H9 (cell line): Measurements from ENCODE around the gene SORCS2. TPM values are rescaled to one million over a fixed set of nuclear protein-coding genes. Genes with fewer than 3 reads are reported as not detected.

ENCODE experiments used
- DNase-seq: peaks from one replicate; pipeline ENCODE4 v3.0.0-alpha.2; 2017
- H2AFZ ChIP-seq: one replicate; pipeline ENCODE4 v1.6.1; 2013; ENCODE audit warnings: mild to moderate bottlenecking, low read length, control low read depth, moderate library complexity
- H2AK5ac ChIP-seq: 2 replicates; pipeline ENCODE4 v1.6.1; 2013; ENCODE audit warnings: low read length, control low read depth, mixed read lengths; ENCODE audit not compliant: insufficient read length
- H2BK120ac ChIP-seq: one replicate; pipeline ENCODE4 v1.6.1; 2013; ENCODE audit warnings: low read depth, mild to moderate bottlenecking, low read length, control low read depth, inconsistent platforms; ENCODE audit not compliant: poor library complexity, severe bottlenecking
- H2BK12ac ChIP-seq: 2 replicates; pipeline ENCODE4 v1.6.1; 2013; ENCODE audit warnings: low read length, control low read depth, mixed read lengths, low read depth; ENCODE audit not compliant: insufficient read length
- H2BK15ac ChIP-seq: 2 replicates; pipeline ENCODE4 v1.6.1; 2013; ENCODE audit warnings: low read depth, low read length, control low read depth
- H2BK20ac ChIP-seq: one replicate; pipeline ENCODE4 v1.6.1; 2013; ENCODE audit warnings: low read depth, mild to moderate bottlenecking, low read length, control low read depth, inconsistent platforms; ENCODE audit not compliant: poor library complexity, severe bottlenecking
- H2BK5ac ChIP-seq: 2 replicates; pipeline ENCODE4 v1.6.1; 2013; ENCODE audit warnings: low read length, control low read depth, mixed read lengths; ENCODE audit not compliant: insufficient read length
- H3K14ac ChIP-seq: 2 replicates; pipeline ENCODE4 v1.6.1; 2013; ENCODE audit warnings: low read length, control low read depth; ENCODE audit not compliant: insufficient read depth
- H3K18ac ChIP-seq: 2 replicates; pipeline ENCODE4 v1.6.1; 2013; ENCODE audit warnings: low read depth, mild to moderate bottlenecking, mixed read lengths, low read length, control low read depth; ENCODE audit not compliant: insufficient read length
- H3K23ac ChIP-seq: 2 replicates; pipeline ENCODE4 v1.6.1; 2013; ENCODE audit warnings: low read length, control low read depth, mixed read lengths, low read depth; ENCODE audit not compliant: insufficient read length
- H3K23me2 ChIP-seq: 2 replicates; pipeline ENCODE4 v1.6.1; 2013; ENCODE audit warnings: low read depth, mild to moderate bottlenecking, mixed read lengths, low read length, control low read depth; ENCODE audit not compliant: insufficient read length, poor library complexity, severe bottlenecking
- H3K27ac ChIP-seq: 2 replicates; pipeline ENCODE4 v1.5.1; 2013; ENCODE audit warnings: low read length, control low read depth, mixed read lengths, low read depth; ENCODE audit not compliant: insufficient read length
- H3K27me3 ChIP-seq: 2 replicates; pipeline ENCODE4 v1.6.1; 2013; ENCODE audit warnings: low read length, control low read depth, inconsistent platforms; ENCODE audit not compliant: insufficient read depth
- H3K4ac ChIP-seq: 2 replicates; pipeline ENCODE4 v1.6.1; 2013; ENCODE audit warnings: low read depth, mild to moderate bottlenecking, control low read depth, inconsistent platforms, low read length, moderate library complexity
- H3K4me1 ChIP-seq: 2 replicates; pipeline ENCODE4 v1.6.1; 2013; ENCODE audit warnings: low read length, control low read depth, inconsistent platforms; ENCODE audit not compliant: insufficient read depth
- H3K4me2 ChIP-seq: 2 replicates; pipeline ENCODE4 v1.6.1; 2013; ENCODE audit warnings: low read length, control low read depth, mixed read lengths; ENCODE audit not compliant: insufficient read length, insufficient read depth
- H3K56ac ChIP-seq: 2 replicates; pipeline ENCODE4 v1.6.1; 2013; ENCODE audit warnings: low read depth, mild to moderate bottlenecking, mixed read lengths, low read length, control low read depth; ENCODE audit not compliant: insufficient read length
- H3K79me1 ChIP-seq: 2 replicates; pipeline ENCODE4 v1.6.1; 2013; ENCODE audit warnings: low read depth, mild to moderate bottlenecking, moderate library complexity, low read length, control low read depth, inconsistent platforms; ENCODE audit not compliant: insufficient read depth, poor library complexity, severe bottlenecking
- H3K79me2 ChIP-seq: 2 replicates; pipeline ENCODE4 v1.6.1; 2013; ENCODE audit warnings: low read length, control low read depth, inconsistent platforms; ENCODE audit not compliant: insufficient read depth
- H3K9ac ChIP-seq: 2 replicates; pipeline ENCODE4 v1.6.1; 2013; ENCODE audit warnings: low read length, control low read depth, mixed read lengths; ENCODE audit not compliant: insufficient read length; ENCODE audit errors: extremely low read depth
- H3K9me3 ChIP-seq: one replicate; pipeline ENCODE4 v1.6.1; 2013; ENCODE audit warnings: low read depth, low read length, inconsistent platforms; ENCODE audit not compliant: control insufficient read depth
- H3T11ph ChIP-seq: one replicate; pipeline ENCODE4 v1.6.1; 2013; ENCODE audit warnings: mild to moderate bottlenecking, low read length, control low read depth, inconsistent platforms
- H4K20me1 ChIP-seq: one replicate; pipeline ENCODE4 v1.6.1; 2013; ENCODE audit not compliant: control insufficient read depth, insufficient read length, insufficient read depth
- H4K5ac ChIP-seq: 2 replicates; pipeline ENCODE4 v1.6.1; 2013; ENCODE audit warnings: low read depth, mild to moderate bottlenecking, mixed read lengths, low read length, control low read depth; ENCODE audit not compliant: insufficient read length
- H4K8ac ChIP-seq: replicated peaks from 2 replicates; pipeline ENCODE4 v1.6.1; 2013; ENCODE audit warnings: low read length, control low read depth, mixed read lengths, low read depth; ENCODE audit not compliant: insufficient read length
- H4K91ac ChIP-seq: 2 replicates; pipeline ENCODE4 v1.6.1; 2013; ENCODE audit warnings: low read depth, mild to moderate bottlenecking, moderate library complexity, mixed read lengths, low read length, control low read depth; ENCODE audit not compliant: insufficient read length
- H3K27ac Mint-ChIP-seq, 3 experiments: 2 replicates in 2 of 3; 3 replicates in 1 of 3; pipeline ENCODE4 v1.8.0; 2020 to 2021; ENCODE audit warnings: mixed read lengths in 3 of 3, mild to moderate bottlenecking in 1 of 3, moderate library complexity in 1 of 3
- H3K27me3 Mint-ChIP-seq: 2 replicates; pipeline ENCODE4 v1.8.0; 2021; ENCODE audit warnings: low read depth, mild to moderate bottlenecking, moderate library complexity, mixed read lengths
- H3K36me3 Mint-ChIP-seq, 3 experiments: 2 replicates in 2 of 3; 3 replicates in 1 of 3; pipeline ENCODE4 v1.8.0; 2020 to 2021; ENCODE audit warnings: low read depth in 3 of 3, mixed read lengths in 3 of 3; ENCODE audit not compliant: insufficient read depth in 1 of 3
- H3K4me1 Mint-ChIP-seq, 2 experiments: 2 replicates each; pipeline ENCODE4 v1.8.0; 2020; ENCODE audit warnings: mixed read lengths in 2 of 2
- H3K4me3 Mint-ChIP-seq, 2 experiments: 2 replicates in 1 of 2; 3 replicates in 1 of 2; pipeline ENCODE4 v1.8.0; 2020 to 2021; ENCODE audit warnings: mild to moderate bottlenecking in 2 of 2, mixed read lengths in 2 of 2, moderate library complexity in 1 of 2
- H3K9me3 Mint-ChIP-seq, 2 experiments: 2 replicates in 1 of 2; 3 replicates in 1 of 2; pipeline ENCODE4 v1.8.0; 2020; ENCODE audit warnings: mild to moderate bottlenecking in 2 of 2, mixed read lengths in 2 of 2, moderate library complexity in 1 of 2
- WGBS: extraction: QIAGEN DNeasy Blood & Tissue Kit; methylation state at CpG from one replicate; pipeline ENCODE4 v1.1.7; 2013; ENCODE audit warnings: missing lambda C conversion rate, low lambda C conversion rate, mixed read lengths; ENCODE audit not compliant: insufficient read length; ENCODE audit errors: extremely low coverage; 5-methylcytosine and 5-hydroxymethylcytosine counted together
- total RNA-seq: library from RNA; stranded (reverse); gene quantifications from 2 replicates; pipeline ENCODE4 v1.2.1, GENCODE V29; 2021
- TF ChIP-seq, protein P1 (sequence below): fragments of 200-600 bp; sonication (generic); conservative IDR thresholded peaks from 3 replicates; pipeline ENCODE4 v1.8.0; 2021; ENCODE audit warnings: antibody characterized with exemption, mild to moderate bottlenecking

Gene SORCS2
- total RNA-seq, 1 experiment from 2014 or later: 0.57 TPM

DNA sequence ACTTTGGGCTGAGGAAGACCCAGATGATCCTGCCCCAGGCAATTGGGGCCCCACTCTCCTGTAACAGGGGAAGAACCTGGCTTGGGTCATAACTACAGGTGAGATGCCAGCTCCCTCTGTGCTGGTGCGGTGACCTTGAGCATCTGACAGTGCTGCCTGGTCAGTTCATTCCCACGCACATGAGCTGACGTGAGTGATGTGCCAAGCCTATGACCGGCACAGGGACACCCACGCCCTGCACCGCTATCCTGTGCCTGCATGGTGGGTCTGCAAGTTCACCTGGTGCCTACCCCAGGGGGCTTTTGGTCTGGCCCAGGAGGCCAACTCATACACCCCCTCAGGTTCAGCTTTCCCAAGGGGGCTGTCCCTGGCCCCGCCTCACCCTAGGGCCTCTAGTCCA lies 366.1 kb downstream of the SORCS2 start:
- Histone ChIP-seq H3K14ac (no peak overlapping the region), H3T11ph (no peak overlapping the region), H3K4ac (no peak overlapping the region), H3K79me2 (no peaks in the 10 kb centered on the region), H3K4me1 (no peaks in the 10 kb centered on the region), H4K5ac (no peak overlapping the region), H3K23ac (no peak overlapping the region), H4K8ac (no peak overlapping the region), H3K56ac (no peak overlapping the region), H4K20me1 (no peaks in the 10 kb centered on the region), H3K23me2 (no peaks in the 10 kb centered on the region), H2BK5ac (no peak overlapping the region), H2BK12ac (no peak overlapping the region), H2BK20ac (no peak overlapping the region), H3K4me2 (no peak overlapping the region), H2BK15ac (no peak overlapping the region), H2AK5ac (no peak overlapping the region), H4K91ac (no peak overlapping the region), H3K9ac (no peak overlapping the region), H3K27ac (no peak overlapping the region), H3K79me1 (no peaks in the 10 kb centered on the region), H2AFZ (no peak overlapping the region), H2BK120ac (no peak overlapping the region), H3K27me3 (no peaks in the 10 kb centered on the region), H3K18ac (no peak overlapping the region), H3K9me3 (peaks cover 6% of the 10 kb centered on the region)
- peaks cover 20% of the 10 kb centered on the region for H3K27me3 Mint-ChIP-seq
- H3K4me1 Mint-ChIP-seq: no peaks in the 10 kb centered on the region
- no peak for DNase-seq
- H3K9me3 Mint-ChIP-seq: peaks cover 13 to 17% of the 10 kb centered on the region in 2 experiments
- TF ChIP-seq, protein P1, sequence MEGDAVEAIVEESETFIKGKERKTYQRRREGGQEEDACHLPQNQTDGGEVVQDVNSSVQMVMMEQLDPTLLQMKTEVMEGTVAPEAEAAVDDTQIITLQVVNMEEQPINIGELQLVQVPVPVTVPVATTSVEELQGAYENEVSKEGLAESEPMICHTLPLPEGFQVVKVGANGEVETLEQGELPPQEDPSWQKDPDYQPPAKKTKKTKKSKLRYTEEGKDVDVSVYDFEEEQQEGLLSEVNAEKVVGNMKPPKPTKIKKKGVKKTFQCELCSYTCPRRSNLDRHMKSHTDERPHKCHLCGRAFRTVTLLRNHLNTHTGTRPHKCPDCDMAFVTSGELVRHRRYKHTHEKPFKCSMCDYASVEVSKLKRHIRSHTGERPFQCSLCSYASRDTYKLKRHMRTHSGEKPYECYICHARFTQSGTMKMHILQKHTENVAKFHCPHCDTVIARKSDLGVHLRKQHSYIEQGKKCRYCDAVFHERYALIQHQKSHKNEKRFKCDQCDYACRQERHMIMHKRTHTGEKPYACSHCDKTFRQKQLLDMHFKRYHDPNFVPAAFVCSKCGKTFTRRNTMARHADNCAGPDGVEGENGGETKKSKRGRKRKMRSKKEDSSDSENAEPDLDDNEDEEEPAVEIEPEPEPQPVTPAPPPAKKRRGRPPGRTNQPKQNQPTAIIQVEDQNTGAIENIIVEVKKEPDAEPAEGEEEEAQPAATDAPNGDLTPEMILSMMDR: no peak
- no CpG with 5 or more reads among the region's 7 CpGs for WGBS
- H3K27ac Mint-ChIP-seq: no peak overlapping the region
- peaks cover 0 to 4% (median 0%) of the 10 kb centered on the region in 3 experiments; a peak in 1 of 7 replicates for H3K36me3 Mint-ChIP-seq
- no peak overlapping the region for H3K4me3 Mint-ChIP-seq
